Stomach (tissue), 4 donors: ENCODE data around the gene CINP.

Experiments used
- CTCF ChIP-seq, 7 experiments: fragments of 450-650 bp in 4 of 7; fragments of 200-600 bp in 3 of 7; sonication (generic) in 3 of 7; IDR thresholded peaks; one replicate each; pipeline ENCODE4 v1.5.1; 2016 to 2019; ENCODE audit warnings: antibody characterized with exemption in 7 of 7, control low read depth in 2 of 7, mild to moderate bottlenecking in 1 of 7
- POLR2A ChIP-seq, 4 donors: fragments of 450-650 bp; IDR thresholded peaks; one replicate each; pipeline ENCODE4 v1.6.1; 2016; ENCODE audit warnings: antibody characterized with exemption in 4 of 4, control low read depth in 2 of 4, mild to moderate bottlenecking in 1 of 4, moderate library complexity in 1 of 4
- POLR2AphosphoS5 ChIP-seq, 3 donors: sonication (generic); formaldehyde crosslinking; IDR thresholded peaks; one replicate each; pipeline ENCODE4 v1.6.1; 2016; ENCODE audit warnings: antibody characterized with exemption in 3 of 3

- TF ChIP-seq CTCF (IDR thresholded peaks at IDR 0.05) = no peak
- TF ChIP-seq POLR2AphosphoS5 (IDR thresholded peaks at IDR 0.05) = no peak
- TF ChIP-seq POLR2A (IDR thresholded peaks at IDR 0.05) = no peak
Measured at GRCh38 chr14:102346645-102347044, 16.0 kb downstream of the CINP start.
